Adipocyte (in vitro differentiated cells): Measurements from ENCODE around the gene PANX3.
"Not testable (repeated sequence)": the region's sequence is repeated elsewhere in the genome, so short reads cannot be mapped to it uniquely, and the experiment has no call there.

ENCODE experiments used
- DNase-seq: peaks from one replicate; pipeline ENCODE4 v3.0.0-alpha.2; 2015; ENCODE audit warnings: low read depth
- H3K27me3 ChIP-seq: replicated peaks from 2 replicates; pipeline ENCODE4 v1.7.0; 2013; ENCODE audit warnings: mild to moderate bottlenecking, low read length, moderate library complexity; ENCODE audit not compliant: control insufficient read depth, insufficient read depth
- H3K36me3 ChIP-seq: 2 replicates; pipeline ENCODE4 v1.7.0; 2013; ENCODE audit warnings: low read length, mild to moderate bottlenecking, moderate library complexity; ENCODE audit not compliant: control insufficient read depth, insufficient read depth, severe bottlenecking
- H3K4me1 ChIP-seq: 2 replicates; pipeline ENCODE4 v1.7.0; 2013; ENCODE audit warnings: mild to moderate bottlenecking, low read length, moderate library complexity; ENCODE audit not compliant: control insufficient read depth, insufficient read depth
- H3K4me3 ChIP-seq: 2 replicates; pipeline ENCODE4 v1.7.0; 2013; ENCODE audit warnings: mild to moderate bottlenecking, low read length, moderate library complexity
- H3K9ac ChIP-seq: 2 replicates; pipeline ENCODE4 v1.7.0; 2013; ENCODE audit warnings: mild to moderate bottlenecking, low read length, moderate library complexity
- H3K9me3 ChIP-seq: 2 replicates; pipeline ENCODE4 v1.7.0; 2013; ENCODE audit warnings: mild to moderate bottlenecking, low read length, moderate library complexity; ENCODE audit not compliant: control insufficient read depth

Gene PANX3

DNA sequence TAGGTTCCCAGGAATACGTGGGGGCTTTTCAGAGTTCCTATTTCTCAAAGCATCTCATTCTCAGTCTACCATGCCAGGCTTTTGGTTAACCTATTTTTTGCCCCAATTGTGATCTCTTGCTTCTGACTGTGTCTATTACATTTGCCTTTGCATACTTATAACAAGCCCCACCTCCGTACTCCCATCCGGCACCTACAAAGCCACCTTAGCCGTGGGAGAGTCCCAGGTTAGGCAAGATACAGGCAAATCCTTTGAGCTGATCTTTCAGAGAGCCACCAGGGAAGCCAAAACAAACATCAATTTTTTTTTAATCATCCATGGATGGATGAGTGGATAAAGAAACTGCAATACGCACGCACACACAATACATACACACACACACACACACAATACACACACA is 18.6 kb upstream of the PANX3 start:
- no peak for DNase-seq
- Histone ChIP-seq H3K9ac (no peak overlapping the region), H3K4me3 (no peak overlapping the region), H3K36me3 (no peaks in the 10 kb centered on the region), H3K27me3 (peaks cover 5% of the 10 kb centered on the region), H3K9me3 (no peaks in the 10 kb centered on the region), H3K4me1 (no peaks in the 10 kb centered on the region)

GRCh38 chr11:124595302-124595701 is 15.9 kb upstream of the PANX3 start:
- no peaks in the 10 kb centered on the region for H3K9me3 ChIP-seq
- no peaks in the 10 kb centered on the region for H3K4me1 ChIP-seq
- DNase-seq, result no peak
- H3K9ac ChIP-seq, result no peak overlapping the region
- H3K27me3 ChIP-seq, result peaks cover 2% of the 10 kb centered on the region
- H3K4me3 ChIP-seq, result no peak overlapping the region
- no peaks in the 10 kb centered on the region for H3K36me3 ChIP-seq

GRCh38 chr11:124597626-124598025 is 13.6 kb upstream of the PANX3 start:
- no peaks in the 10 kb centered on the region for H3K9me3 ChIP-seq
- no peak overlapping the region for H3K4me3 ChIP-seq
- no peak overlapping the region for H3K9ac ChIP-seq
- no peaks in the 10 kb centered on the region for H3K36me3 ChIP-seq
- DNase-seq, result no peak
- H3K27me3 ChIP-seq, result no peaks in the 10 kb centered on the region
- H3K4me1 ChIP-seq, result no peaks in the 10 kb centered on the region

DNA sequence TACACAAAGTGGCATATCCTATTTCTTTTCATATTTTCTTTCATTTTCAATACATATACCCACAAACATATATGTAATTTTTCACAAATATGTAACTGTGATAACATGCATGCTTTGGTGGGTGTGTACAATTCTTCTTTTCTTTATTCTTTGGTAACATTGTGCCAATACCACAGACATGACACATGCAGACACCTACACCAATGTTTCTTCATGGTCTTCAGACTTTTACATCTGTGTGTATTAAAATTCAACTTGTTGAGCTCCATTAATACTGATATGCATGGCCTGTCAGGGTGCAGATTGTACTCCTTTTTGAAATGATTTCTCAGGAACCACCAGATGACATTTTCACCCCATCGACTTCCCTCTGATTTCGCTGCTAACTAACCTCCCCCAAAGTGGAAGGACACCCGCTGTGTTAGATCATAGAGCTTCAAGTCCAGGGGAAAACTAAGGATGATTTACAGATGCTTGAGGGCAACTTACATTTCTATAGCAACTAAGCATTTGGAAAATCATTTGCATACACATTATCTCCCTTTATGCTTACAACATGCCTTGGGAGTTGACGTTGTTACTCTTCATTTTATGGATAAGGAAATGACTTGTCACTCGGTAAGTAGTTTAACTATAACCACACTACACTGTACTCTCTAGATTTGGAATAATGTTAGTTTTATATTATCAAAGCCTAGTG is 10.5 kb upstream of the PANX3 start:
- Histone ChIP-seq H3K9ac (no peak overlapping the region), H3K9me3 (no peaks in the 10 kb centered on the region), H3K4me3 (no peak overlapping the region), H3K27me3 (no peaks in the 10 kb centered on the region), H3K4me1 (no peaks in the 10 kb centered on the region), H3K36me3 (no peaks in the 10 kb centered on the region)
- no peak for DNase-seq

- no peaks in the 10 kb centered on the region for H3K27me3 ChIP-seq
- no peaks in the 10 kb centered on the region for H3K4me1 ChIP-seq
- no peaks in the 10 kb centered on the region for H3K36me3 ChIP-seq
- no peak overlapping the region for H3K4me3 ChIP-seq
- no peak for DNase-seq
- no peaks in the 10 kb centered on the region for H3K9me3 ChIP-seq
- no peak overlapping the region for H3K9ac ChIP-seq
These were observed 9.0 kb upstream of the PANX3 start for GRCh38 chr11:124602193-124602592.

DNA sequence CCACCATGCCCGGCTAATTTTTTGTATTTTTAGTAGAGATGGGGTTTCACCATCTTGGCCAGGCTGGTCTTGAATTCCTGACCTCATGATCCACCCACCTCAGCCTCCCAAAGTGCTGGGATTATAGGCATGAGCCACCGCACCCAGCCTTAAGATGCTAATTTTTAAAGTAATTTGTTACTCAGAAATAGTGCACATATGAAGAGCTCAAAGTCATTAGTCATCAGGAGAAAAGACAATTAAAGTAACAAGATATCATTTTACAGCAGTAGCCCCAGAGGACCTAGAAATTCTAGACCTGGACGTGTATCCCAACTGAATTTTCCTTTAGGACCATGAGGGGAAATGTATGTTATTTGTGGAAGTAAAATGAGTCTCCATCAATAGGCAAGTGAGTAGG is 8.5 kb upstream of the PANX3 start:
- H3K9ac ChIP-seq, H3K4me3 ChIP-seq: not testable (repeated sequence)

GRCh38 chr11:124605719-124606118 is 5.5 kb upstream of the PANX3 start:
- Histone ChIP-seq H3K9ac (no peak overlapping the region), H3K36me3 (no peaks in the 10 kb centered on the region), H3K27me3 (no peaks in the 10 kb centered on the region), H3K9me3 (no peaks in the 10 kb centered on the region), H3K4me1 (no peaks in the 10 kb centered on the region), H3K4me3 (no peak overlapping the region)
- no peak for DNase-seq

More for the DNA sequence above, 8.5 kb upstream of the PANX3 start:
- not testable (repeated sequence) for H3K9me3 ChIP-seq, DNase-seq, H3K27me3 ChIP-seq, H3K36me3 ChIP-seq, H3K4me1 ChIP-seq

DNA sequence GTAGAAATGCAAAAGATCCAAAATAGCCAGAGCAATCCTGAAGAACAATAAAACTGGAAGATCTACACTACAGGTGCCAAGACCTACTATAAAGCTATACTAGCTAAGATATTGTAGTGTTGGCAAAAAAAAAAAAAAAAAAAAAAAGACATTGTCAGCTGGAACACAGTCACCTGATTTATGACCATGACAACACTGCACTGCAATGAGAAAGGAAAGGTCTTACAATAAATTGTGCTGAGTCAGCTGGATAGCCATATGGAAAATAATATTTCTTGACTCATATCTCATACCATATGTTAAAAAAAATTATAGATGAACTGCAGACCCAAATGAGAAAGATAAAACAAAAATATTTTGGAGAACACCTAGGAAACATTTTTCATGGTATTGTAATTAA is 3.1 kb upstream of the PANX3 start:
- Histone ChIP-seq H3K36me3 (no peaks in the 10 kb centered on the region), H3K9me3 (no peaks in the 10 kb centered on the region), H3K9ac (no peak overlapping the region), H3K4me3 (no peak overlapping the region), H3K27me3 (peaks cover 7% of the 10 kb centered on the region), H3K4me1 (no peaks in the 10 kb centered on the region)
- DNase-seq, result no peak

- no peak overlapping the region for H3K4me3 ChIP-seq
- no peaks in the 10 kb centered on the region for H3K9me3 ChIP-seq
- DNase-seq, result no peak
- H3K36me3 ChIP-seq, result no peaks in the 10 kb centered on the region
- no peaks in the 10 kb centered on the region for H3K4me1 ChIP-seq
- H3K9ac ChIP-seq, result no peak overlapping the region
- H3K27me3 ChIP-seq, result peaks cover 13% of the 10 kb centered on the region
These were observed 933 bp upstream of the PANX3 start for GRCh38 chr11:124610295-124610694.

DNA sequence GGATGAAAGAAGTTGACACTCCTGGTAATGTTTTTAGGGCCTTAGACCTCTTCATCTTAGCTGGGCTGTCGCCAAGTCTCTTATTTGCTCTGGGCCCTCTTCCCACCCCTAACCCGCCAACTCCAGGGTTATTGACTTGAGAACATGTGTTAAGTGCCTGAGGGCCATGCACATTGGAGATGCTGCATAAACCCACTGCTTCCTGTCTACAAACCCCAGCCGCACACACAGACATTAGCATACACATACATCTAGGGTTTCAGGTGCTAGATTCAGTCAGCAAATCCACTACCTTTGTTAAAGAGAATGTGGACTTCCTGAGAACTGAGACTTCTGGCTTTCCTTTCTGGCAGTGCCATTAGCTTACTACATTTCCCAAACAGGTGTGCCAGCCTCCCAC is 817 bp downstream of the PANX3 start:
- Histone ChIP-seq H3K36me3 (no peaks in the 10 kb centered on the region), H3K27me3 (peaks cover 13% of the 10 kb centered on the region), H3K4me1 (no peaks in the 10 kb centered on the region), H3K4me3 (no peak overlapping the region), H3K9me3 (no peaks in the 10 kb centered on the region), H3K9ac (no peak overlapping the region)
- no peak for DNase-seq

GRCh38 chr11:124612567-124613246 is 1.5 kb downstream of the PANX3 start:
- peak; percentile 6 for DNase-seq
- Histone ChIP-seq H3K9me3 (no peaks in the 10 kb centered on the region), H3K9ac (no peak overlapping the region), H3K4me1 (no peaks in the 10 kb centered on the region), H3K4me3 (no peak overlapping the region), H3K36me3 (no peaks in the 10 kb centered on the region), H3K27me3 (peaks cover 13% of the 10 kb centered on the region)

DNA sequence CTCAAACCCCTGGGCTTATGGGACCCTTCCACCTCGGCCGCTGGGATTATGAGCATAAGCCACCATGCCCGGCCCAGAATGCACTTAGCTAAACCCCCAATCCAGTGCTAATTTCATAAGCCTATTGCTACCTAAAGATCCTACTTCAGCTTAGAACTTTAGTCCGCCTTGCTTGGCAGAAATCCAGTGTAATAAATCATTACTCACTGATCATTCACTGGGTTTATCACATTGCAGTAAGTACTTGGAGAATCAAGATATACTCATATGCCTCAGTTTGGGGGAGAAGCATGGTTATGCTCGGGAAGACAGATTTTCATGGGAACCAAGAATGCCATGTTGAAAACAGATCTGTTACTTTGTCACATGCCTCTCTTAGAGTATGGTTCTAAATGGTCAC is 7.6 kb downstream of the PANX3 start:
- no peak overlapping the region for H3K4me3 ChIP-seq
- H3K36me3 ChIP-seq, result no peaks in the 10 kb centered on the region
- peaks cover under 1% of the 10 kb centered on the region for H3K27me3 ChIP-seq
- no peak for DNase-seq
- H3K9ac ChIP-seq, result no peak overlapping the region
- peaks cover 12% of the 10 kb centered on the region for H3K4me1 ChIP-seq
- H3K9me3 ChIP-seq, result no peaks in the 10 kb centered on the region
